CD4-positive, alpha-beta memory T cell (primary cell): ENCODE results near the gene COL23A1. TPM values are rescaled to one million over a fixed set of nuclear protein-coding genes. Genes with fewer than 3 reads are reported as not detected.

ENCODE experiments used
- CTCF ChIA-PET: fragments of 350-600 bp; sonication (Branson Sonifier 250); formaldehyde crosslinking; loops from one replicate; lab custom pipeline; 2021; ENCODE audit warnings: inconsistent platforms; ENCODE audit not compliant: partially characterized antibody; lab: Charles Lee
- POLR2A ChIA-PET: fragments of 350-600 bp; sonication (Branson Sonifier 250); formaldehyde crosslinking; loops from one replicate; lab custom pipeline; 2021; ENCODE audit not compliant: partially characterized antibody; lab: Charles Lee
- DNase-seq, 5 donors: peaks; one replicate each; pipeline versions ENCODE4 v3.0.0 to v3.0.0-alpha.2; 2020 to 2022; ENCODE audit warnings: mixed read lengths in 1 of 5
- H3K27ac ChIP-seq: one replicate; pipeline ENCODE4 v1.7.0; 2013; ENCODE audit warnings: low read depth, low read length
- H3K27me3 ChIP-seq: 2 replicates; pipeline ENCODE4 v1.7.0; 2013; ENCODE audit warnings: mild to moderate bottlenecking, low read length, moderate library complexity; ENCODE audit not compliant: insufficient read depth
- H3K36me3 ChIP-seq: 2 replicates; pipeline ENCODE4 v1.7.0; 2013; ENCODE audit warnings: mild to moderate bottlenecking, low read length, moderate library complexity; ENCODE audit not compliant: insufficient read depth
- H3K4me1 ChIP-seq: 2 replicates; pipeline ENCODE4 v1.7.0; 2013; ENCODE audit warnings: mild to moderate bottlenecking, low read length, moderate library complexity; ENCODE audit not compliant: insufficient read depth
- H3K4me3 ChIP-seq, 2 donors: one replicate each; pipeline ENCODE4 v1.7.0; 2013; ENCODE audit warnings: low read length in 2 of 2, mild to moderate bottlenecking in 1 of 2
- H3K9me3 ChIP-seq, 2 donors: one replicate each; pipeline ENCODE4 v1.7.0; 2013; ENCODE audit warnings: low read length in 2 of 2, control low read depth in 1 of 2; ENCODE audit not compliant: control insufficient read depth in 1 of 2
- H3K27ac Mint-ChIP-seq, 7 donors: one replicate each; pipeline ENCODE4 v1.8.0; 2020 to 2021; ENCODE audit warnings: mixed read lengths in 7 of 7, mild to moderate bottlenecking in 6 of 7, inconsistent platforms in 3 of 7, moderate library complexity in 3 of 7
- H3K27me3 Mint-ChIP-seq, 2 donors: one replicate each; pipeline ENCODE4 v1.8.0; 2020 to 2021; ENCODE audit warnings: mixed read lengths in 2 of 2
- H3K36me3 Mint-ChIP-seq, 2 donors: one replicate each; pipeline ENCODE4 v1.8.0; 2020 to 2021; ENCODE audit warnings: mixed read lengths in 2 of 2, inconsistent platforms in 1 of 2, mild to moderate bottlenecking in 1 of 2
- H3K4me1 Mint-ChIP-seq, 4 donors: one replicate each; pipeline ENCODE4 v1.8.0; 2020 to 2021; ENCODE audit warnings: mixed read lengths in 4 of 4, mild to moderate bottlenecking in 1 of 4
- H3K4me3 Mint-ChIP-seq, 8 donors: one replicate each; pipeline ENCODE4 v1.8.0; 2020 to 2021; ENCODE audit warnings: mixed read lengths in 8 of 8, mild to moderate bottlenecking in 7 of 8, moderate library complexity in 6 of 8, inconsistent platforms in 3 of 8
- H3K9me3 Mint-ChIP-seq, 8 donors: one replicate each; pipeline ENCODE4 v1.8.0; 2020 to 2021; ENCODE audit warnings: mixed read lengths in 8 of 8, mild to moderate bottlenecking in 5 of 8, inconsistent platforms in 3 of 8, moderate library complexity in 1 of 8
- intact Hi-C: fragments of 100-400 bp; cut with micrococcal nuclease; formaldehyde crosslinking; loops from one replicate; pipeline ENCODE4 v1.15.1; 2023
- polyA plus RNA-seq, 2 donors: library from polyadenylated mRNA; unstranded; fragments of 300-500 nt; fragmentation: Illumina TruSeq; gene quantifications; one replicate each; pipeline ENCODE4 v1.2.3, GENCODE V29; 2021
- total RNA-seq, 2 experiments: library from RNA; stranded (reverse); gene quantifications; one replicate each; pipeline ENCODE4 v1.2.3, GENCODE V29; 2021

Gene COL23A1
- total and polyA plus RNA-seq, 4 experiments from 2014 or later: 0.17 to 0.25 TPM; not detected in 2

GRCh38 chr5:178429491-178430185 lies 160.6 kb downstream of the COL23A1 start:
- no peak for DNase-seq
- no peaks in the 10 kb centered on the region for H3K4me1 Mint-ChIP-seq
- ChIA-PET CTCF (no interaction called here), POLR2A (no interaction called here)
- H3K36me3 ChIP-seq: no peaks in the 10 kb centered on the region
- no peaks in the 10 kb centered on the region for H3K36me3 Mint-ChIP-seq
- no peaks in the 10 kb centered on the region for H3K4me1 ChIP-seq
- H3K4me3 ChIP-seq: no peak overlapping the region
- no peak overlapping the region for H3K4me3 Mint-ChIP-seq
- H3K27ac ChIP-seq: no peak overlapping the region
- peaks cover 0 to 5% (median 0%) of the 10 kb centered on the region in 8 donors for H3K9me3 Mint-ChIP-seq
- H3K27me3 Mint-ChIP-seq: peaks cover 7 to 9% of the 10 kb centered on the region in 2 donors
- no peak overlapping the region for H3K27ac Mint-ChIP-seq
- intact Hi-C loops: no loop called here
- no peaks in the 10 kb centered on the region for H3K27me3 ChIP-seq
- H3K9me3 ChIP-seq: no peaks in the 10 kb centered on the region

GRCh38 chr5:178429156-178429468 lies 161.1 kb downstream of the COL23A1 start:
- Histone ChIP-seq H3K4me1 (no peaks in the 10 kb centered on the region), H3K27ac (no peak overlapping the region), H3K4me3 (no peak overlapping the region), H3K9me3 (no peaks in the 10 kb centered on the region), H3K27me3 (no peaks in the 10 kb centered on the region), H3K36me3 (no peaks in the 10 kb centered on the region)
- peaks cover 7 to 9% of the 10 kb centered on the region in 2 donors for H3K27me3 Mint-ChIP-seq
- peaks cover 0 to 5% (median 0%) of the 10 kb centered on the region in 8 donors for H3K9me3 Mint-ChIP-seq
- intact Hi-C loops: no loop called here
- no peak overlapping the region for H3K4me3 Mint-ChIP-seq
- no peaks in the 10 kb centered on the region for H3K36me3 Mint-ChIP-seq
- no peaks in the 10 kb centered on the region for H3K4me1 Mint-ChIP-seq
- DNase-seq: no peak
- ChIA-PET POLR2A (no interaction called here), CTCF (no interaction called here)
- no peak overlapping the region for H3K27ac Mint-ChIP-seq

- Histone ChIP-seq H3K4me1 (no peaks in the 10 kb centered on the region), H3K27ac (no peak overlapping the region), H3K36me3 (no peaks in the 10 kb centered on the region), H3K27me3 (no peaks in the 10 kb centered on the region), H3K9me3 (no peaks in the 10 kb centered on the region), H3K4me3 (no peak overlapping the region)
- Mint-ChIP-seq H3K4me3 (no peak overlapping the region), H3K36me3 (no peaks in the 10 kb centered on the region), H3K27ac (no peak overlapping the region), H3K27me3 (peaks cover 7 to 8% of the 10 kb centered on the region in 2 donors), H3K9me3 (peaks cover 0 to 5% (median 0%) of the 10 kb centered on the region in 8 donors), H3K4me1 (no peaks in the 10 kb centered on the region)
- ChIA-PET POLR2A (no interaction called here), CTCF (no interaction called here)
- intact Hi-C loops: no loop called here
- no peak for DNase-seq
Observed at GRCh38 chr5:178428341-178429155, 161.6 kb downstream of the COL23A1 start.

GRCh38 chr5:178427576-178428197 lies 162.5 kb downstream of the COL23A1 start:
- DNase-seq: no peak
- no peak overlapping the region for H3K4me3 Mint-ChIP-seq
- peaks cover 7% of the 10 kb centered on the region in 2 donors for H3K27me3 Mint-ChIP-seq
- H3K36me3 Mint-ChIP-seq: no peaks in the 10 kb centered on the region
- ChIA-PET CTCF (no interaction called here), POLR2A (no interaction called here)
- Histone ChIP-seq H3K4me1 (no peaks in the 10 kb centered on the region), H3K36me3 (no peaks in the 10 kb centered on the region), H3K27ac (no peak overlapping the region), H3K9me3 (no peaks in the 10 kb centered on the region), H3K4me3 (no peak overlapping the region), H3K27me3 (no peaks in the 10 kb centered on the region)
- intact Hi-C loops: no loop called here
- H3K27ac Mint-ChIP-seq: no peak overlapping the region
- H3K4me1 Mint-ChIP-seq: no peaks in the 10 kb centered on the region
- H3K9me3 Mint-ChIP-seq: peaks cover 0 to 5% (median 0%) of the 10 kb centered on the region in 8 donors

- Mint-ChIP-seq H3K27ac (peak overlapping the region in 1 of 7 donors; percentile 36), H3K4me3 (no peak overlapping the region), H3K36me3 (no peaks in the 10 kb centered on the region), H3K4me1 (no peaks in the 10 kb centered on the region), H3K27me3 (peaks cover 3 to 6% of the 10 kb centered on the region in 2 donors), H3K9me3 (peaks cover 0 to 3% (median 0%) of the 10 kb centered on the region in 8 donors)
- POLR2A ChIA-PET: no interaction called here
- CTCF ChIA-PET: no interaction called here
- intact Hi-C loops: no loop called here
- Histone ChIP-seq H3K4me1 (no peaks in the 10 kb centered on the region), H3K36me3 (no peaks in the 10 kb centered on the region), H3K9me3 (no peaks in the 10 kb centered on the region), H3K27ac (no peak overlapping the region), H3K4me3 (no peak overlapping the region), H3K27me3 (no peaks in the 10 kb centered on the region)
- DNase-seq: no peak
Observed at GRCh38 chr5:178426326-178427130, 163.7 kb downstream of the COL23A1 start.

GRCh38 chr5:178425621-178426068 lies 164.5 kb downstream of the COL23A1 start:
- Histone ChIP-seq H3K9me3 (no peaks in the 10 kb centered on the region), H3K36me3 (no peaks in the 10 kb centered on the region), H3K4me1 (no peaks in the 10 kb centered on the region), H3K27me3 (no peaks in the 10 kb centered on the region), H3K27ac (no peak overlapping the region), H3K4me3 (no peak overlapping the region)
- DNase-seq: no peak
- Mint-ChIP-seq H3K9me3 (peaks cover 0 to 1% (median 0%) of the 10 kb centered on the region in 8 donors), H3K4me1 (no peaks in the 10 kb centered on the region), H3K27ac (no peak overlapping the region), H3K27me3 (peaks cover 1 to 4% of the 10 kb centered on the region in 2 donors), H3K4me3 (no peak overlapping the region), H3K36me3 (no peaks in the 10 kb centered on the region)
- intact Hi-C loops: no loop called here
- POLR2A ChIA-PET: no interaction called here
- CTCF ChIA-PET: no interaction called here

- ChIA-PET CTCF (no interaction called here), POLR2A (no interaction called here)
- Mint-ChIP-seq H3K9me3 (no peaks in the 10 kb centered on the region), H3K27ac (no peak overlapping the region), H3K36me3 (no peaks in the 10 kb centered on the region), H3K27me3 (peaks cover 0 to 2% of the 10 kb centered on the region in 2 donors), H3K4me1 (no peaks in the 10 kb centered on the region), H3K4me3 (no peak overlapping the region)
- DNase-seq: no peak
- Histone ChIP-seq H3K36me3 (no peaks in the 10 kb centered on the region), H3K27me3 (no peaks in the 10 kb centered on the region), H3K4me3 (no peak overlapping the region), H3K27ac (no peak overlapping the region), H3K9me3 (no peaks in the 10 kb centered on the region), H3K4me1 (no peaks in the 10 kb centered on the region)
- intact Hi-C loops: no loop called here
Observed at GRCh38 chr5:178424810-178425177, 165.4 kb downstream of the COL23A1 start.
